HepG2 (cell line): ENCODE data around the gene MGAT2. TPM values are rescaled to one million over a fixed set of nuclear protein-coding genes. Genes with fewer than 3 reads are reported as not detected.

ENCODE experiments used
- EP300 ChIP-seq, 3 experiments: sonication (generic) in 1 of 3; formaldehyde crosslinking in 1 of 3; IDR thresholded peaks; 2 replicates each; pipeline versions ENCODE4 v1.5.1 to v1.6.1; 2011 to 2020; ENCODE audit warnings: low read depth in 2 of 3, low read length in 2 of 3, borderline replicate concordance in 1 of 3, improper control_type of control experiment in 1 of 3, mild to moderate bottlenecking in 1 of 3, missing genetic modification reagents in 1 of 3, moderate library complexity in 1 of 3
- ETV5 ChIP-seq: IDR thresholded peaks from 2 replicates; pipeline ENCODE4 v1.6.1; 2018; ENCODE audit warnings: missing biosample characterization, missing genetic modification reagents, inconsistent platforms, borderline replicate concordance
- FOXJ3 ChIP-seq: sonication (generic); formaldehyde crosslinking; IDR thresholded peaks from 2 replicates; pipeline ENCODE4 v1.4.0; 2020; ENCODE audit warnings: missing genetic modification reagents, mild to moderate bottlenecking, borderline replicate concordance
- MATR3 ChIP-seq: sonication (generic); formaldehyde crosslinking; IDR thresholded peaks from 2 replicates; pipeline ENCODE4 v1.4.0; 2020; ENCODE audit warnings: missing genetic modification reagents
- TBL1XR1 ChIP-seq: fragments of 150-350 bp; IDR thresholded peaks from 2 replicates; pipeline ENCODE4 v1.6.1; 2014; ENCODE audit warnings: borderline replicate concordance, low read length; ENCODE audit not compliant: partially characterized antibody
- ZFP1 ChIP-seq: IDR thresholded peaks from 2 replicates; pipeline ENCODE4 v1.6.1; 2016
- ZFY ChIP-seq: sonication (generic); formaldehyde crosslinking; IDR thresholded peaks from 2 replicates; pipeline ENCODE4 v1.4.0; 2020; ENCODE audit warnings: missing genetic modification reagents
- ZFYVE20 ChIP-seq: sonication (generic); formaldehyde crosslinking; IDR thresholded peaks from 2 replicates; pipeline ENCODE4 v1.8.0; 2023; ENCODE audit warnings: low read depth, mild to moderate bottlenecking, moderate library complexity, missing genetic modification reagents, borderline replicate concordance
- ZMYM3 ChIP-seq: sonication (generic); formaldehyde crosslinking; IDR thresholded peaks from 2 replicates; pipeline ENCODE4 v1.5.1; 2020; ENCODE audit warnings: mild to moderate bottlenecking, missing genetic modification reagents
- ZNF143 ChIP-seq: sonication (generic); formaldehyde crosslinking; IDR thresholded peaks from 2 replicates; pipeline ENCODE4 v1.4.0; 2020; ENCODE audit warnings: missing genetic modification reagents
- ZNF598 ChIP-seq: sonication (generic); formaldehyde crosslinking; IDR thresholded peaks from 2 replicates; pipeline ENCODE4 v1.5.1; 2020; ENCODE audit warnings: mild to moderate bottlenecking, missing genetic modification reagents, borderline replicate concordance
- ZNF792 ChIP-seq: IDR thresholded peaks from 2 replicates; pipeline ENCODE4 v1.6.1; 2016
- polyA plus RNA-seq, 8 experiments: library from polyadenylated mRNA; depleted of rRNA in 3 of 8; stranded (reverse) in 7 of 8; unstranded in 1 of 8; fragments of >200 nt; fragmentation: Illumina TruSeq in 4 of 8; extraction: Trizol in 4 of 8; gene quantifications; 2 replicates each; pipeline versions ENCODE4 v1.2.1 to v1.2.3, GENCODE V29; 2011 to 2016; ENCODE audit warnings: low read depth in 4 of 8, missing spikeins in 1 of 8, mixed read lengths in 1 of 8; ENCODE audit not compliant: insufficient read depth in 1 of 8
- total RNA-seq, 5 experiments: library from RNA; depleted of rRNA; stranded (reverse); fragments of >200 nt; fragmentation: Illumina TruSeq; extraction: Trizol; gene quantifications; 2 replicates each; pipeline ENCODE4 v1.2.3, GENCODE V29; 2016; ENCODE audit warnings: low read depth in 1 of 5
- TF ChIP-seq, protein P1 (sequence below): sonication (generic); formaldehyde crosslinking; IDR thresholded peaks from 2 replicates; pipeline ENCODE4 v1.9.0; 2021; ENCODE audit warnings: mild to moderate bottlenecking, missing genetic modification reagents
- TF ChIP-seq, protein P2 (sequence below): sonication (generic); formaldehyde crosslinking; IDR thresholded peaks from 2 replicates; pipeline ENCODE4 v1.4.0; 2020; ENCODE audit warnings: missing genetic modification reagents, mild to moderate bottlenecking, borderline replicate concordance
- TF ChIP-seq, protein P3 (sequence below): sonication (generic); formaldehyde crosslinking; IDR thresholded peaks from 2 replicates; pipeline ENCODE4 v1.4.0; 2020; ENCODE audit warnings: low read depth, mild to moderate bottlenecking, missing genetic modification reagents
- TF ChIP-seq, protein P4 (sequence below): sonication (generic); formaldehyde crosslinking; IDR thresholded peaks from 2 replicates; pipeline ENCODE4 v1.4.0; 2020; ENCODE audit warnings: missing genetic modification reagents

The MGAT2 gene
- total and polyA plus RNA-seq, 2 of the 13 experiments (the other 11 are each of a cell fraction or from before 2014, with no cell fraction given), result 12.9 to 51.9 TPM

DNA sequence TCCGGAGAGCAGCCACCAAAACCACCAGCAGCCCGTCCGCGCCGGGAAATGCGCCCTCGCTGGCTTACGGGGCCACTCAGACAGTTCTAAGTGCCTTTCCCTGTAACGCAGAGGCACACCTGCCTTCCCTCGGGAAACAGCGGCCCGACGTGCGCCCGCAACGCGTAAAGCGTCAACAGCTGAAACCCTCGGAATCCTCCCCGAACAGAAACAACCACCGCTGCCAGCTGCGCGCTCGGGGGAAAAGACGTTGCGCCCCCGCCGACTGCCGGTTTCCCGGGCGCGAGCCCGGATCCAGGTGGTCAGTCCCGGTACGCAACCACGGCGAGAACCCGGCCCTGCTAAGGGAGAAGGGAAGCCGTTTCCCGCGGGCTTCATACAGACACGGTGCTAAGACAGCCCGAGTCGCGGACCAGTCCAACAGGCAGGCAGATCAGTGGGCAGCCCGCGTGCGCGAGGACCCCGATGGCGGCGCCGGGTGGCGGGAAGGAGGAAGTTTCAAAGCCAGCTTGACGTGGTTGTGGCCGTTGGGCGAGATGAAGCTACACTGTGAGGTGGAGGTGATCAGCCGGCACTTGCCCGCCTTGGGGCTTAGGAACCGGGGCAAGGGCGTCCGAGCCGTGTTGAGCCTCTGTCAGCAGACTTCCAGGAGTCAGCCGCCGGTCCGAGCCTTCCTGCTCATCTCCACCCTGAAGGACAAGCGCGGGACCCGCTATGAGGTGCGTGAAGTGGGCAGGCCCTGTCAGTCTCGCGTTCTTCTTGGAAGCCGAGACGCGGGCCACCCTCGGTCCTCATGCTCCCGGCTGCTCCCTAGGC lies 21.9 kb upstream of the MGAT2 start, which contains the start of gene LRR1 (continued):
- TF ChIP-seq, protein P1, sequence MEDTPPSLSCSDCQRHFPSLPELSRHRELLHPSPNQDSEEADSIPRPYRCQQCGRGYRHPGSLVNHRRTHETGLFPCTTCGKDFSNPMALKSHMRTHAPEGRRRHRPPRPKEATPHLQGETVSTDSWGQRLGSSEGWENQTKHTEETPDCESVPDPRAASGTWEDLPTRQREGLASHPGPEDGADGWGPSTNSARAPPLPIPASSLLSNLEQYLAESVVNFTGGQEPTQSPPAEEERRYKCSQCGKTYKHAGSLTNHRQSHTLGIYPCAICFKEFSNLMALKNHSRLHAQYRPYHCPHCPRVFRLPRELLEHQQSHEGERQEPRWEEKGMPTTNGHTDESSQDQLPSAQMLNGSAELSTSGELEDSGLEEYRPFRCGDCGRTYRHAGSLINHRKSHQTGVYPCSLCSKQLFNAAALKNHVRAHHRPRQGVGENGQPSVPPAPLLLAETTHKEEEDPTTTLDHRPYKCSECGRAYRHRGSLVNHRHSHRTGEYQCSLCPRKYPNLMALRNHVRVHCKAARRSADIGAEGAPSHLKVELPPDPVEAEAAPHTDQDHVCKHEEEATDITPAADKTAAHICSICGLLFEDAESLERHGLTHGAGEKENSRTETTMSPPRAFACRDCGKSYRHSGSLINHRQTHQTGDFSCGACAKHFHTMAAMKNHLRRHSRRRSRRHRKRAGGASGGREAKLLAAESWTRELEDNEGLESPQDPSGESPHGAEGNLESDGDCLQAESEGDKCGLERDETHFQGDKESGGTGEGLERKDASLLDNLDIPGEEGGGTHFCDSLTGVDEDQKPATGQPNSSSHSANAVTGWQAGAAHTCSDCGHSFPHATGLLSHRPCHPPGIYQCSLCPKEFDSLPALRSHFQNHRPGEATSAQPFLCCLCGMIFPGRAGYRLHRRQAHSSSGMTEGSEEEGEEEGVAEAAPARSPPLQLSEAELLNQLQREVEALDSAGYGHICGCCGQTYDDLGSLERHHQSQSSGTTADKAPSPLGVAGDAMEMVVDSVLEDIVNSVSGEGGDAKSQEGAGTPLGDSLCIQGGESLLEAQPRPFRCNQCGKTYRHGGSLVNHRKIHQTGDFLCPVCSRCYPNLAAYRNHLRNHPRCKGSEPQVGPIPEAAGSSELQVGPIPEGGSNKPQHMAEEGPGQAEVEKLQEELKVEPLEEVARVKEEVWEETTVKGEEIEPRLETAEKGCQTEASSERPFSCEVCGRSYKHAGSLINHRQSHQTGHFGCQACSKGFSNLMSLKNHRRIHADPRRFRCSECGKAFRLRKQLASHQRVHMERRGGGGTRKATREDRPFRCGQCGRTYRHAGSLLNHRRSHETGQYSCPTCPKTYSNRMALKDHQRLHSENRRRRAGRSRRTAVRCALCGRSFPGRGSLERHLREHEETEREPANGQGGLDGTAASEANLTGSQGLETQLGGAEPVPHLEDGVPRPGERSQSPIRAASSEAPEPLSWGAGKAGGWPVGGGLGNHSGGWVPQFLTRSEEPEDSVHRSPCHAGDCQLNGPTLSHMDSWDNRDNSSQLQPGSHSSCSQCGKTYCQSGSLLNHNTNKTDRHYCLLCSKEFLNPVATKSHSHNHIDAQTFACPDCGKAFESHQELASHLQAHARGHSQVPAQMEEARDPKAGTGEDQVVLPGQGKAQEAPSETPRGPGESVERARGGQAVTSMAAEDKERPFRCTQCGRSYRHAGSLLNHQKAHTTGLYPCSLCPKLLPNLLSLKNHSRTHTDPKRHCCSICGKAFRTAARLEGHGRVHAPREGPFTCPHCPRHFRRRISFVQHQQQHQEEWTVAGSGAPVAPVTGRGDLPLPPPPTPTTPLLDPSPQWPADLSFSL (CRISPR knock-in tag), result no peak
- TF ChIP-seq, protein P2, sequence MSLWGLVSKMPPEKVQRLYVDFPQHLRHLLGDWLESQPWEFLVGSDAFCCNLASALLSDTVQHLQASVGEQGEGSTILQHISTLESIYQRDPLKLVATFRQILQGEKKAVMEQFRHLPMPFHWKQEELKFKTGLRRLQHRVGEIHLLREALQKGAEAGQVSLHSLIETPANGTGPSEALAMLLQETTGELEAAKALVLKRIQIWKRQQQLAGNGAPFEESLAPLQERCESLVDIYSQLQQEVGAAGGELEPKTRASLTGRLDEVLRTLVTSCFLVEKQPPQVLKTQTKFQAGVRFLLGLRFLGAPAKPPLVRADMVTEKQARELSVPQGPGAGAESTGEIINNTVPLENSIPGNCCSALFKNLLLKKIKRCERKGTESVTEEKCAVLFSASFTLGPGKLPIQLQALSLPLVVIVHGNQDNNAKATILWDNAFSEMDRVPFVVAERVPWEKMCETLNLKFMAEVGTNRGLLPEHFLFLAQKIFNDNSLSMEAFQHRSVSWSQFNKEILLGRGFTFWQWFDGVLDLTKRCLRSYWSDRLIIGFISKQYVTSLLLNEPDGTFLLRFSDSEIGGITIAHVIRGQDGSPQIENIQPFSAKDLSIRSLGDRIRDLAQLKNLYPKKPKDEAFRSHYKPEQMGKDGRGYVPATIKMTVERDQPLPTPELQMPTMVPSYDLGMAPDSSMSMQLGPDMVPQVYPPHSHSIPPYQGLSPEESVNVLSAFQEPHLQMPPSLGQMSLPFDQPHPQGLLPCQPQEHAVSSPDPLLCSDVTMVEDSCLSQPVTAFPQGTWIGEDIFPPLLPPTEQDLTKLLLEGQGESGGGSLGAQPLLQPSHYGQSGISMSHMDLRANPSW (CRISPR knock-in tag), result no peak
- TF ChIP-seq ZNF143 (CRISPR knock-in tag), result peak; percentile 64
- TF ChIP-seq TBL1XR1, result peak; percentile 27
- no peak; the same call in 1 of the 2 replicates for TF ChIP-seq ZFP1 (CRISPR knock-in tag)
- TF ChIP-seq ZMYM3 (CRISPR knock-in tag), result peak; percentile 73
- TF ChIP-seq ETV5, result peak; percentile 53; the same call in 1 of the 2 replicates
- peak; percentile 44; the same call in 1 of the 2 replicates for TF ChIP-seq FOXJ3
- TF ChIP-seq ZNF598 (CRISPR knock-in tag), result peak; percentile 97; the same call in 1 of the 2 replicates
- peak; percentile 63; the same call in 1 of the 2 replicates for TF ChIP-seq ZFY (CRISPR knock-in tag)
- TF ChIP-seq, protein P3, sequence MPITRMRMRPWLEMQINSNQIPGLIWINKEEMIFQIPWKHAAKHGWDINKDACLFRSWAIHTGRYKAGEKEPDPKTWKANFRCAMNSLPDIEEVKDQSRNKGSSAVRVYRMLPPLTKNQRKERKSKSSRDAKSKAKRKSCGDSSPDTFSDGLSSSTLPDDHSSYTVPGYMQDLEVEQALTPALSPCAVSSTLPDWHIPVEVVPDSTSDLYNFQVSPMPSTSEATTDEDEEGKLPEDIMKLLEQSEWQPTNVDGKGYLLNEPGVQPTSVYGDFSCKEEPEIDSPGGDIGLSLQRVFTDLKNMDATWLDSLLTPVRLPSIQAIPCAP, result peak; percentile 73; the same call in 1 of the 2 replicates
- no peak for TF ChIP-seq MATR3 (CRISPR knock-in tag)
- peak; percentile 43; the same call in 1 of the 2 replicates for TF ChIP-seq ZNF792 (CRISPR knock-in tag)
- TF ChIP-seq ZFYVE20, result 0 out of 2 replicates have a peak, but pooled peaks have one; percentile 63
- no peak for TF ChIP-seq EP300 (IDR thresholded peaks at IDR 0.05; ENCODE audit: low read depth in 2 of 2, low read length in 2 of 2)
- no peak for TF ChIP-seq EP300 (CRISPR knock-in tag; IDR thresholded peaks at IDR 0.05; ENCODE audit: borderline replicate concordance)
- TF ChIP-seq, protein P4, sequence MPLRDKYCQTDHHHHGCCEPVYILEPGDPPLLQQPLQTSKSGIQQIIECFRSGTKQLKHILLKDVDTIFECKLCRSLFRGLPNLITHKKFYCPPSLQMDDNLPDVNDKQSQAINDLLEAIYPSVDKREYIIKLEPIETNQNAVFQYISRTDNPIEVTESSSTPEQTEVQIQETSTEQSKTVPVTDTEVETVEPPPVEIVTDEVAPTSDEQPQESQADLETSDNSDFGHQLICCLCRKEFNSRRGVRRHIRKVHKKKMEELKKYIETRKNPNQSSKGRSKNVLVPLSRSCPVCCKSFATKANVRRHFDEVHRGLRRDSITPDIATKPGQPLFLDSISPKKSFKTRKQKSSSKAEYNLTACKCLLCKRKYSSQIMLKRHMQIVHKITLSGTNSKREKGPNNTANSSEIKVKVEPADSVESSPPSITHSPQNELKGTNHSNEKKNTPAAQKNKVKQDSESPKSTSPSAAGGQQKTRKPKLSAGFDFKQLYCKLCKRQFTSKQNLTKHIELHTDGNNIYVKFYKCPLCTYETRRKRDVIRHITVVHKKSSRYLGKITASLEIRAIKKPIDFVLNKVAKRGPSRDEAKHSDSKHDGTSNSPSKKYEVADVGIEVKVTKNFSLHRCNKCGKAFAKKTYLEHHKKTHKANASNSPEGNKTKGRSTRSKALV (CRISPR knock-in tag), result peak; percentile 93
